Measurements from ENCODE around the gene CUX1.

Gene CUX1

DNA sequence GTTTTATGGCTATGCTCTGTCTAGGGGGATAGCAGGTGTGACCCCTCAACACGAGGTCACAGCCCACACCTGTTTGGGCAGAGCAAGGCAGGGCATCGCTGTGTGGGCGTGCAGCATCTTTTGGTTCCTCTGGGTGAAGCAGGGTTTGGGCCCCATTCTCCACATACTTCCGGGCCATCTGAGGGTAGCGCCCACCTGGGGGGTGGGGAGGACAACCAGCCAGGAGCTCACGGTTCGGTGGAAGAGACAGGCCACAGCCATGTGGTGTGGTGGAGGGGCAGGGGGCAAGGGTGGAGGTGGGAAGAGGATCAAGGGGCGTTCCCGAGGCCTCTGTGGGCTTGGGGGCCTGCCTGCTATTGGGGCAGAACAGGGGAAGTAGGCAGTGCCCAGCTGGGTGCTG lies 471.6 kb downstream of the CUX1 start:
- DNase-seq (ENCODE audit: low read depth): no peak
- TF ChIP-seq, protein P1, sequence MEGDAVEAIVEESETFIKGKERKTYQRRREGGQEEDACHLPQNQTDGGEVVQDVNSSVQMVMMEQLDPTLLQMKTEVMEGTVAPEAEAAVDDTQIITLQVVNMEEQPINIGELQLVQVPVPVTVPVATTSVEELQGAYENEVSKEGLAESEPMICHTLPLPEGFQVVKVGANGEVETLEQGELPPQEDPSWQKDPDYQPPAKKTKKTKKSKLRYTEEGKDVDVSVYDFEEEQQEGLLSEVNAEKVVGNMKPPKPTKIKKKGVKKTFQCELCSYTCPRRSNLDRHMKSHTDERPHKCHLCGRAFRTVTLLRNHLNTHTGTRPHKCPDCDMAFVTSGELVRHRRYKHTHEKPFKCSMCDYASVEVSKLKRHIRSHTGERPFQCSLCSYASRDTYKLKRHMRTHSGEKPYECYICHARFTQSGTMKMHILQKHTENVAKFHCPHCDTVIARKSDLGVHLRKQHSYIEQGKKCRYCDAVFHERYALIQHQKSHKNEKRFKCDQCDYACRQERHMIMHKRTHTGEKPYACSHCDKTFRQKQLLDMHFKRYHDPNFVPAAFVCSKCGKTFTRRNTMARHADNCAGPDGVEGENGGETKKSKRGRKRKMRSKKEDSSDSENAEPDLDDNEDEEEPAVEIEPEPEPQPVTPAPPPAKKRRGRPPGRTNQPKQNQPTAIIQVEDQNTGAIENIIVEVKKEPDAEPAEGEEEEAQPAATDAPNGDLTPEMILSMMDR (conservative IDR thresholded peaks at IDR 0.05; ENCODE audit: low read length): no peak
- no peak overlapping the region for H3K4me3 ChIP-seq (ENCODE audit: low read length)

DNA sequence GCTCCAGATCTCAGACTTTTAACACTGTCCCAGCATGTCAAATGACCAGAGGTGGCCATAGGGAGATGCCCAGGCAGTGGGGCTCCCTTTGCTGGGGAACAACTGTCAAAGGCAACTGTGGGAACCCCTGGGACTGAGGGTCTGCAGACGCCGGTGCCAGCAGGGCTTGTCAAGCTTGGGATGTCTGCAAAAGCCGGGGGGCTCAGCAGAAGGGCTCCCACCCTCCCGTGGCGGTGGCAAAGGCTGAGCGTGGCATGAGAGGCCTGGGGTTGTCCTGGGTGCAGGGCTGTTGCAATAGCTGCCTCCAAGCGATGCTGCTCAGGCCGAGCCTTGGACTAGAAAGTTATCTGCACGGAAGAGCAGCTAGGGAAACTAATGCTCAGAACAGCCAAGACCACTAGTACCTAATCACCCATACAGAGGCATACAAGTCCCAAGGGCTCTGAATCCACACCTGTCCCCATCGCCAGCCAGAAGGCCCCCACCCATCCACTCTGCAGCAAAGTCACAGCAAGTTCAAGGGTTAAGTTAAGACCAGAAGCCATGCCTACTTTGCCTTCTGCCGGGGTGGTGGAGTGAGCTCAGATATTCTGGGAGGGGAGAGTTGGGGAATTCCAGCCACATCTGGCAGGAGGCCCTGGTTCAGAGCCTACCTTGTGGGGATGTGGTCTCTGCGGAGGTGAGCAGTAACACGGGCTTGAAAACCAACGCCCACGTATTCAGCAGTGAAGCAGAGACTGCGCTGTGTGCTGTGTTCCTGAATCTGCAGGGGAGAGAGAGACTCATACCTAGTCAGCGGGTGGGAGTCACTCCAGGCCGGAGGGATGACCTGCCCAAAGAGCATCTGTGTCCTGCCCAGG lies 473.9 kb downstream of the CUX1 start:
- DNase-seq (ENCODE audit: low read depth): no peak
- TF ChIP-seq, protein P1 (conservative IDR thresholded peaks at IDR 0.05; ENCODE audit: low read length): no peak
- H3K4me3 ChIP-seq (ENCODE audit: low read length): no peak overlapping the region

GRCh38 chr7:102291916-102292267 lies 474.5 kb downstream of the CUX1 start:
- TF ChIP-seq, protein P1 (conservative IDR thresholded peaks at IDR 0.05; ENCODE audit: low read length): no peak
- DNase-seq (ENCODE audit: low read depth): no peak
- no peak overlapping the region for H3K4me3 ChIP-seq (ENCODE audit: low read length)

- no peak for DNase-seq (ENCODE audit: low read depth)
- no peak overlapping the region for H3K4me3 ChIP-seq (ENCODE audit: low read length)
Observed at GRCh38 chr7:102292813-102293798, 475.7 kb downstream of the CUX1 start.

DNA sequence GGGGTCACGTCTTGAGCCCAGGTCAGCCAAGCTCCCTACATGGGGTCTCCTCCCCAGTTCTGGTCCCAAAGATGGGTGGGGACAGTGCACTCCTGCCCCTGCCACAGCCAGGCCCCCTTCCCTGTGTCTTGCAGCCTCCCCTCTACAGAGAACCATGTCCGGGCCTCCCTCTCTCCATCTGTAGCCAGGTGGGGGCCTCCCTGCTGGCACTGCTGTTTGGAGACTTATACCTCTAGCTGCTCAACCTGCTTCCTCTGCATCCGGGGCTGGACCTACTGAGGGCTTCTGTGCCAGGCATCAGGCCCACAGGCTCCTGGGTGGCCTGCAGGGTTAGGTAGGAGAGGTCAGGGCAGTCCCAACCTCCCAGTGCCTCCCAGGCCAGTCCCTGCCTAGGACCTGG lies 477.2 kb downstream of the CUX1 start:
- no peak for DNase-seq (ENCODE audit: low read depth)
- H3K4me3 ChIP-seq (ENCODE audit: low read length): no peak overlapping the region
- TF ChIP-seq, protein P1 (conservative IDR thresholded peaks at IDR 0.05; ENCODE audit: low read length): no peak

More at GRCh38 chr7:102292813-102293798, 475.7 kb downstream of the CUX1 start:
- TF ChIP-seq, protein P1 (conservative IDR thresholded peaks at IDR 0.05; ENCODE audit: low read length): no peak

DNA sequence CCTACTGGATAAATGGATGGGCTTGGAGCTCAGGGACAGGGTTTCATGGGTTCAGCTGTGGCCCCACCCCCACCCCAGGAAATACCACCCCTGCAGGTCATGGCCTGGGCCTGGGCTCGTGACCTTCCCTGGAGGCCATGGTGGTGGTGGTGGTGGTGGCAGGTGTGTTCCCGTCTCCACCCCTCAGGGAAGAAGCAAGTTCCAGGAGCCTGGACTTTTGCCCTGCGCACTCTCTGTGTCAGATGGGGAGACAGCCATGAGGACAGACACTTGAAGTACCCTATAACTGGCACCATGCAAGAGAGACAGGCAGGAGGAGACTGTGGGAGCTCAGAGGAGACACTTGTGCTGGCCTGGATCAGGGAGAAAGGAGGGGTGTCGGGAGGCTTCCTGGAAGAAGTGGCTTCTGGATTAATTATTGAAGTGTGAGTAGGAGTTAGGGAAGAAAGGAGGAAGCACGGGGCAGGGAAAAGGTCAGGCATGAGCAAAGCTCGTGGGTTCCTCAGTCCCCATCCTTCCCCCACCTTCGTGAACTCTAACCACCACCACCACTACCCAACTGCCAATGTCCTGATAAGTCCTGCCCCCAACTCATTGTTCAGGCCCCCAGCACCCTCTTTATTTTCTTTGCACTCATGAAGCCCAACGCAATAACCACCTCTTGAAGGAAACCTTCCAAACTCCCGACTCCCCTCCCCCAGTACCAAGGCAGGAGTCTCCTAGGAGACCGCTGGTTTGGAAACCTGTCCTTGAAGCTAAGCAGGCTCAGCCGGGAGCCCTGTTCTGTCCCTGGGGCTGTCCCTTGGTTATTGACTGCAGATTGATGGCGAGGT lies 478.1 kb downstream of the CUX1 start:
- TF ChIP-seq, protein P1 (conservative IDR thresholded peaks at IDR 0.05; ENCODE audit: low read length): no peak
- no peak overlapping the region for H3K4me3 ChIP-seq (ENCODE audit: low read length)
- DNase-seq (ENCODE audit: low read depth): no peak

All from AG10803 (cell line).